NCI-H1105 treated with DMSO at 0.1 percent for 48 hours (cell line): ENCODE results near the gene NPC1.
"Not testable (repeated sequence)": the region's sequence is repeated elsewhere in the genome, so short reads cannot be mapped to it uniquely, and the experiment has no call there.

Source experiments
- DNase-seq: peaks from one replicate; lab custom pipeline; 2025; lab: John Stamatoyannopoulos, UW

The NPC1 gene

GRCh38 chr18:23586249-23587196, at the start of gene NPC1:
Gene NPC1, minus strand, starts transcription at chr18:23586506. Its CDS starts 163 bp downstream, at chr18:23586343.
- peak; percentile 89 for DNase-seq

- no peak for DNase-seq
Measured at GRCh38 chr18:23636071-23636399, 49.7 kb upstream of the NPC1 start.

GRCh38 chr18:23635283-23636070, 49.2 kb upstream of the NPC1 start:
- no peak for DNase-seq

- DNase-seq: no peak
Measured at GRCh38 chr18:23634692-23635091, 48.4 kb upstream of the NPC1 start.

- DNase-seq: no peak
Measured at GRCh38 chr18:23632615-23633014, 46.3 kb upstream of the NPC1 start.

GRCh38 chr18:23631746-23632145, 45.4 kb upstream of the NPC1 start:
- DNase-seq: peak; percentile 23

GRCh38 chr18:23631312-23631711, 45.0 kb upstream of the NPC1 start:
- no peak for DNase-seq

- no peak for DNase-seq
Measured at GRCh38 chr18:23629444-23629946, 43.2 kb upstream of the NPC1 start.

- no peak for DNase-seq
Measured at GRCh38 chr18:23627970-23628369, 41.7 kb upstream of the NPC1 start.

GRCh38 chr18:23627321-23627720, 41.0 kb upstream of the NPC1 start:
- DNase-seq: no peak

GRCh38 chr18:23626451-23627279, 40.4 kb upstream of the NPC1 start:
- no peak for DNase-seq

- DNase-seq: no peak
Measured at GRCh38 chr18:23623040-23623439, 36.7 kb upstream of the NPC1 start.

- no peak for DNase-seq
Measured at GRCh38 chr18:23619388-23619881, 33.1 kb upstream of the NPC1 start.

GRCh38 chr18:23618862-23619387, 32.6 kb upstream of the NPC1 start:
- DNase-seq: no peak

- no peak for DNase-seq
Measured at GRCh38 chr18:23617412-23618014, 31.2 kb upstream of the NPC1 start.

- no peak for DNase-seq
Measured at GRCh38 chr18:23616258-23616657, 30.0 kb upstream of the NPC1 start.

- no peak for DNase-seq
Measured at GRCh38 chr18:23614891-23615290, 28.6 kb upstream of the NPC1 start.

- DNase-seq: no peak
Measured at GRCh38 chr18:23614413-23614812, 28.1 kb upstream of the NPC1 start.

- DNase-seq: not testable (repeated sequence)
Measured at GRCh38 chr18:23613091-23613475, 26.8 kb upstream of the NPC1 start.

GRCh38 chr18:23612434-23613090, 26.3 kb upstream of the NPC1 start:
- DNase-seq: no peak
